GM12878 (cell line): ENCODE measurements around the gene PLPPR1.

ENCODE experiments used
- SIN3A ChIP-seq: IDR thresholded peaks from 2 replicates; pipeline ENCODE4 v1.6.1; 2012; ENCODE audit warnings: low read depth, low read length, improper control_type of control experiment
- SPI1 ChIP-seq: IDR thresholded peaks from 2 replicates; pipeline ENCODE4 v1.6.1; 2011; ENCODE audit warnings: low read depth, mild to moderate bottlenecking, low read length, moderate library complexity, borderline replicate concordance; ENCODE audit not compliant: insufficient read depth
- SRF ChIP-seq, 2 experiments: IDR thresholded peaks; 2 replicates each; pipeline ENCODE4 v1.6.1; 2011; ENCODE audit warnings: low read depth in 2 of 2, low read length in 2 of 2, mild to moderate bottlenecking in 1 of 2, moderate library complexity in 1 of 2
- TARDBP ChIP-seq: IDR thresholded peaks from 2 replicates; pipeline ENCODE4 v1.6.1; 2016; ENCODE audit warnings: borderline replicate concordance
- TF ChIP-seq, protein P1 (sequence below), 3 experiments: IDR thresholded peaks in 2 of 3; conservative IDR thresholded peaks in 1 of 3; 2 replicates each; pipeline ENCODE4 v1.5.1; 2011; ENCODE audit warnings: low read depth in 3 of 3, low read length in 3 of 3, mild to moderate bottlenecking in 3 of 3, control low read depth in 2 of 3, moderate library complexity in 2 of 3, inconsistent platforms in 1 of 3, mixed read lengths in 1 of 3; ENCODE audit not compliant: control insufficient read depth in 2 of 3, insufficient read depth in 1 of 3; ENCODE audit errors: extremely low read depth in 1 of 3
- TF ChIP-seq, protein P2 (sequence below): fragments of 450-650 bp; IDR thresholded peaks from 2 replicates; pipeline ENCODE4 v1.6.1; 2016; ENCODE audit warnings: mild to moderate bottlenecking

DNA sequence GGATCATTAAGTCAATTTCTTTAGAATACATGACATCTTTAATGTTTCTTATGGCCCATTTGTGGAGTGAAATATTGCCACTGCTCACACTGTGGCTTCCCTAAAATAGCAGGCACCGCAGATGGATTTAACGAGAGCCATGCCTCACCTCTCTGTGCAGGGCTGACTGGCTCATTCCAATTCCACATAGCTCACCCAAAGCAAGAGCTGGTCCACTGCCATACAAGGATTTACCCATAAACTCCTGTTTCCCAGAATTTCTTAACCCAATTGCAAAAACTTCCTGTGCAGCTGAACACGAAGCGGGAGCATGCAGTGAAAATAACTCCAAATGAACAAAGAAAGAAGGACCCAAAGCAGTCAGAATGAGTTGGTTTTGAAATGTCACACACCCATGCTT lies 196.7 kb downstream of the PLPPR1 start:
- TF ChIP-seq, protein P1, sequence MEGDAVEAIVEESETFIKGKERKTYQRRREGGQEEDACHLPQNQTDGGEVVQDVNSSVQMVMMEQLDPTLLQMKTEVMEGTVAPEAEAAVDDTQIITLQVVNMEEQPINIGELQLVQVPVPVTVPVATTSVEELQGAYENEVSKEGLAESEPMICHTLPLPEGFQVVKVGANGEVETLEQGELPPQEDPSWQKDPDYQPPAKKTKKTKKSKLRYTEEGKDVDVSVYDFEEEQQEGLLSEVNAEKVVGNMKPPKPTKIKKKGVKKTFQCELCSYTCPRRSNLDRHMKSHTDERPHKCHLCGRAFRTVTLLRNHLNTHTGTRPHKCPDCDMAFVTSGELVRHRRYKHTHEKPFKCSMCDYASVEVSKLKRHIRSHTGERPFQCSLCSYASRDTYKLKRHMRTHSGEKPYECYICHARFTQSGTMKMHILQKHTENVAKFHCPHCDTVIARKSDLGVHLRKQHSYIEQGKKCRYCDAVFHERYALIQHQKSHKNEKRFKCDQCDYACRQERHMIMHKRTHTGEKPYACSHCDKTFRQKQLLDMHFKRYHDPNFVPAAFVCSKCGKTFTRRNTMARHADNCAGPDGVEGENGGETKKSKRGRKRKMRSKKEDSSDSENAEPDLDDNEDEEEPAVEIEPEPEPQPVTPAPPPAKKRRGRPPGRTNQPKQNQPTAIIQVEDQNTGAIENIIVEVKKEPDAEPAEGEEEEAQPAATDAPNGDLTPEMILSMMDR (IDR thresholded peaks at IDR 0.05 in 2 of 3, conservative IDR thresholded peaks at IDR 0.05 in 1 of 3; ENCODE audit: control insufficient read depth in 2 of 3, extremely low read depth in 1 of 3, insufficient read depth in 1 of 3, low read depth in 3 of 3, low read length in 3 of 3), result no peak
- TF ChIP-seq SRF (IDR thresholded peaks at IDR 0.05; ENCODE audit: low read depth in 2 of 2, low read length in 2 of 2), result no peak
- no peak for TF ChIP-seq TARDBP
- TF ChIP-seq, protein P2, sequence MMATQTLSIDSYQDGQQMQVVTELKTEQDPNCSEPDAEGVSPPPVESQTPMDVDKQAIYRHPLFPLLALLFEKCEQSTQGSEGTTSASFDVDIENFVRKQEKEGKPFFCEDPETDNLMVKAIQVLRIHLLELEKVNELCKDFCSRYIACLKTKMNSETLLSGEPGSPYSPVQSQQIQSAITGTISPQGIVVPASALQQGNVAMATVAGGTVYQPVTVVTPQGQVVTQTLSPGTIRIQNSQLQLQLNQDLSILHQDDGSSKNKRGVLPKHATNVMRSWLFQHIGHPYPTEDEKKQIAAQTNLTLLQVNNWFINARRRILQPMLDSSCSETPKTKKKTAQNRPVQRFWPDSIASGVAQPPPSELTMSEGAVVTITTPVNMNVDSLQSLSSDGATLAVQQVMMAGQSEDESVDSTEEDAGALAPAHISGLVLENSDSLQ, result no peak
- TF ChIP-seq SIN3A, result no peak
- TF ChIP-seq SPI1, result no peak
